ENCODE data around the gene LRRC17.

GRCh38 chr7:102883098-102883860 is 29.5 kb upstream of the LRRC17 start:
- TF ChIP-seq EZH2 (IDR thresholded peaks at IDR 0.05; ENCODE audit: borderline replicate concordance, low read depth, low read length, severe bottlenecking) (no peak), CTCF (IDR thresholded peaks at IDR 0.05; ENCODE audit: borderline replicate concordance, extremely low read depth, low read length, poor library complexity, severe bottlenecking) (no peak)
